GM23338 (cell line): ENCODE results near the gene SEMA5A. TPM values are rescaled to one million over a fixed set of nuclear protein-coding genes. Genes with fewer than 3 reads are reported as not detected.

ENCODE experiments used
- ATAC-seq: fragments of 200-7000 bp; cut with Tn5 transposase; 3 replicates; pipeline ENCODE4 v1.9.1; 2020
- DNase-seq: peaks from one replicate; pipeline ENCODE4 v3.0.0-alpha.2; 2015; ENCODE audit warnings: low spot score
- H2AFZ ChIP-seq: fragments of 200-600 bp; sonication (generic); 2 replicates; pipeline ENCODE4 v1.8.0; 2016; ENCODE audit warnings: antibody characterized with exemption, mild to moderate bottlenecking, moderate library complexity
- H3F3A ChIP-seq: fragments of 200-600 bp; sonication (generic); replicated peaks from 2 replicates; pipeline ENCODE4 v1.8.0; 2017; ENCODE audit warnings: antibody characterized with exemption, mixed run types, low read depth
- H3K27ac ChIP-seq: fragments of 200-600 bp; sonication (generic); 2 replicates; pipeline ENCODE4 v1.6.1; 2016; ENCODE audit warnings: low read depth
- H3K27me3 ChIP-seq: fragments of 200-600 bp; sonication (generic); 2 replicates; pipeline ENCODE4 v1.8.0; 2016; ENCODE audit warnings: mild to moderate bottlenecking, mixed run types, moderate library complexity; ENCODE audit not compliant: insufficient read depth
- H3K36me3 ChIP-seq: fragments of 200-600 bp; sonication (generic); 2 replicates; pipeline ENCODE4 v1.8.0; 2016; ENCODE audit warnings: mild to moderate bottlenecking; ENCODE audit not compliant: insufficient read depth
- H3K4me1 ChIP-seq: fragments of 200-600 bp; sonication (generic); 2 replicates; pipeline ENCODE4 v1.8.0; 2016; ENCODE audit warnings: mild to moderate bottlenecking, moderate library complexity; ENCODE audit not compliant: insufficient read depth
- H3K4me2 ChIP-seq: fragments of 200-600 bp; sonication (generic); 2 replicates; pipeline ENCODE4 v1.7.1; 2017; ENCODE audit warnings: mixed run types
- H3K4me3 ChIP-seq: fragments of 200-600 bp; sonication (generic); 2 replicates; pipeline ENCODE4 v1.6.1; 2016; ENCODE audit warnings: mixed run types
- H3K79me2 ChIP-seq: fragments of 200-600 bp; sonication (generic); replicated peaks from 2 replicates; pipeline ENCODE4 v1.8.0; 2017; ENCODE audit warnings: mild to moderate bottlenecking; ENCODE audit not compliant: insufficient read depth
- H3K9me2 ChIP-seq: fragments of 200-600 bp; sonication (generic); 2 replicates; pipeline ENCODE4 v1.8.0; 2017; ENCODE audit not compliant: insufficient read depth
- H4K20me1 ChIP-seq: fragments of 200-600 bp; sonication (generic); replicated peaks from 2 replicates; pipeline ENCODE4 v1.8.0; 2017; ENCODE audit warnings: mild to moderate bottlenecking; ENCODE audit not compliant: insufficient read depth
- H3K27ac Mint-ChIP-seq: 2 replicates; pipeline ENCODE4 v1.8.0; 2020; ENCODE audit warnings: inconsistent platforms, mild to moderate bottlenecking, moderate library complexity, mixed read lengths
- H3K27me3 Mint-ChIP-seq: 3 replicates; pipeline ENCODE4 v1.8.0; 2022; ENCODE audit warnings: low read depth, mild to moderate bottlenecking, moderate library complexity, mixed read lengths, inconsistent platforms; ENCODE audit not compliant: insufficient read depth, poor library complexity
- H3K36me3 Mint-ChIP-seq: 3 replicates; pipeline ENCODE4 v1.8.0; 2021; ENCODE audit warnings: low read depth, mild to moderate bottlenecking, inconsistent platforms, moderate library complexity, mixed read lengths
- H3K4me1 Mint-ChIP-seq: 3 replicates; pipeline ENCODE4 v1.8.0; 2020; ENCODE audit warnings: mild to moderate bottlenecking, inconsistent platforms, mixed read lengths
- H3K4me3 Mint-ChIP-seq: 3 replicates; pipeline ENCODE4 v1.8.0; 2021; ENCODE audit warnings: moderate library complexity, mild to moderate bottlenecking, inconsistent platforms, mixed read lengths
- H3K9me3 Mint-ChIP-seq: 3 replicates; pipeline ENCODE4 v1.8.0; 2020; ENCODE audit warnings: moderate library complexity, mild to moderate bottlenecking, inconsistent platforms, mixed read lengths
- CREB1 ChIP-seq: fragments of 250-450 bp; sonication (Bioruptor Pico); IDR thresholded peaks from 2 replicates; pipeline ENCODE4 v1.5.0; 2020; ENCODE audit warnings: low read depth, mild to moderate bottlenecking, moderate library complexity
- CTCF ChIP-seq, 2 experiments: fragments of 200-600 bp in 1 of 2; sonication (generic) in 1 of 2; conservative IDR thresholded peaks; 2 replicates each; pipeline versions ENCODE4 v1.5.1 to v1.6.1; 2016 to 2017; ENCODE audit warnings: antibody characterized with exemption in 2 of 2, low read depth in 2 of 2, mild to moderate bottlenecking in 2 of 2, moderate library complexity in 1 of 2
- ETS1 ChIP-seq: IDR thresholded peaks from 2 replicates; pipeline ENCODE4 v1.6.1; 2016; ENCODE audit warnings: antibody characterized with exemption
- EZH2phosphoT487 ChIP-seq: fragments of 200-600 bp; sonication (generic); IDR thresholded peaks from one replicate; pipeline ENCODE4 v1.8.1; 2018; ENCODE audit warnings: antibody characterized with exemption; ENCODE audit not compliant: unreplicated experiment
- JUNB ChIP-seq: IDR thresholded peaks from one replicate; pipeline ENCODE4 v1.6.1; 2016; ENCODE audit warnings: antibody characterized with exemption; ENCODE audit not compliant: unreplicated experiment
- POLR2AphosphoS5 ChIP-seq: IDR thresholded peaks from 2 replicates; pipeline ENCODE4 v1.6.1; 2016; ENCODE audit warnings: antibody characterized with exemption, low read depth
- STAT1 ChIP-seq: IDR thresholded peaks from one replicate; pipeline ENCODE4 v1.6.1; 2016; ENCODE audit warnings: antibody characterized with exemption; ENCODE audit not compliant: unreplicated experiment
- ZNF331 ChIP-seq: fragments of 250-450 bp; sonication (Bioruptor Pico); IDR thresholded peaks from 2 replicates; pipeline ENCODE4 v1.5.0; 2020; ENCODE audit warnings: low read depth, mild to moderate bottlenecking, moderate library complexity
- ZNF462 ChIP-seq: fragments of 250-450 bp; sonication (Bioruptor Pico); IDR thresholded peaks from 2 replicates; pipeline ENCODE4 v1.5.0; 2020; ENCODE audit warnings: mild to moderate bottlenecking, moderate library complexity
- polyA plus RNA-seq: library from polyadenylated mRNA; unstranded; fragments of >200 nt; fragmentation: Nextera tagmentation; extraction: Ambion mirVana; gene quantifications from 2 replicates; pipeline ENCODE4 v1.2.1, GENCODE V29; 2016
- total RNA-seq: library from RNA; depleted of rRNA; stranded (reverse); fragments of >200 nt; shearing (Covaris generic); gene quantifications from 2 replicates; pipeline ENCODE4 v1.2.3, GENCODE V29; 2014

SEMA5A gene
- total and polyA plus RNA-seq, 2 experiments from 2014 or later = 2.1 to 8.1 TPM

GRCh38 chr5:9430306-9430705 lies 115.6 kb downstream of the SEMA5A start:
- ATAC-seq = no peak

GRCh38 chr5:9429691-9430215 lies 116.1 kb downstream of the SEMA5A start:
- Histone ChIP-seq H3K36me3 (no peaks in the 10 kb centered on the region), H3K79me2 (no peaks in the 10 kb centered on the region), H3F3A (no peaks in the 10 kb centered on the region), H3K27me3 (no peaks in the 10 kb centered on the region), H3K4me3 (no peak overlapping the region), H3K4me1 (no peaks in the 10 kb centered on the region), H3K9me2 (peaks cover 7% of the 10 kb centered on the region; the same call in 1 of the 2 replicates), H3K27ac (no peak overlapping the region), H2AFZ (no peak overlapping the region), H4K20me1 (no peaks in the 10 kb centered on the region), H3K4me2 (no peak overlapping the region)
- DNase-seq (no peak), ATAC-seq (no peak)
- H3K36me3 Mint-ChIP-seq = no peaks in the 10 kb centered on the region
- H3K4me3 Mint-ChIP-seq = no peak overlapping the region
- no peaks in the 10 kb centered on the region for H3K9me3 Mint-ChIP-seq
- H3K4me1 Mint-ChIP-seq = peaks cover 13% of the 10 kb centered on the region
- H3K27me3 Mint-ChIP-seq = peaks cover 2% of the 10 kb centered on the region
- no peak overlapping the region for H3K27ac Mint-ChIP-seq
- TF ChIP-seq JUNB (no peak), CTCF (conservative IDR thresholded peaks at IDR 0.05; ENCODE audit: low read depth in 2 of 2) (no peak), ETS1 (no peak), STAT1 (no peak), EZH2phosphoT487 (no peak), CREB1 (CRISPR knock-in tag) (no peak), ZNF462 (CRISPR knock-in tag) (no peak), POLR2AphosphoS5 (no peak), ZNF331 (CRISPR knock-in tag) (no peak)

More at GRCh38 chr5:9430306-9430705, 115.6 kb downstream of the SEMA5A start:
- H3K27me3 Mint-ChIP-seq = peaks cover 2% of the 10 kb centered on the region
- Histone ChIP-seq H3K4me2 (no peak overlapping the region), H4K20me1 (no peaks in the 10 kb centered on the region), H3K79me2 (no peaks in the 10 kb centered on the region), H3F3A (no peaks in the 10 kb centered on the region), H3K27me3 (no peaks in the 10 kb centered on the region), H3K36me3 (no peaks in the 10 kb centered on the region), H3K27ac (no peak overlapping the region), H2AFZ (no peak overlapping the region), H3K4me1 (no peaks in the 10 kb centered on the region), H3K9me2 (peaks cover 7% of the 10 kb centered on the region; the same call in 1 of the 2 replicates), H3K4me3 (no peak overlapping the region)
- H3K4me1 Mint-ChIP-seq = peaks cover 13% of the 10 kb centered on the region
- no peaks in the 10 kb centered on the region for H3K36me3 Mint-ChIP-seq
- DNase-seq = no peak
- TF ChIP-seq STAT1 = no peak
- no peaks in the 10 kb centered on the region for H3K9me3 Mint-ChIP-seq
- H3K4me3 Mint-ChIP-seq = no peak overlapping the region
- H3K27ac Mint-ChIP-seq = no peak overlapping the region
